T-cell (primary cell): ENCODE measurements around the gene EVI5L. TPM values are rescaled to one million over a fixed set of nuclear protein-coding genes. Genes with fewer than 3 reads are reported as not detected.

ENCODE experiments used
- ATAC-seq, 4 experiments: fragments of 200-7000 bp in 3 of 4; fragments of 150-1000 bp in 1 of 4; cut with Tn5 transposase; replicated peaks in 1 of 4; 1 replicate in 3 of 4; 2 replicates in 1 of 4; pipeline ENCODE4 v1.10.0; 2021; ENCODE audit warnings: moderate library complexity in 3 of 4, mild to moderate bottlenecking in 2 of 4, moderate number of reproducible peaks in 1 of 4
- CTCF ChIA-PET, 2 donors: fragments of 300-600 bp; sonication (Branson Sonifier 250); formaldehyde crosslinking; loops; one replicate each; lab custom pipeline; 2022; ENCODE audit warnings: antibody characterized with exemption in 2 of 2; lab: Charles Lee
- POLR2A ChIA-PET, 2 donors: fragments of 300-600 bp; sonication (Branson Sonifier 250); formaldehyde crosslinking; loops; one replicate each; lab custom pipeline; 2022; ENCODE audit warnings: antibody characterized with exemption in 2 of 2; lab: Charles Lee
- DNase-seq, 35 experiments: peaks; one replicate each; pipeline versions ENCODE4 v3.0.0 to v3.0.0-alpha.2; 2013 to 2023
- H3K27ac ChIP-seq: one replicate; pipeline ENCODE4 v1.5.1; 2013; ENCODE audit warnings: low read length
- H3K27me3 ChIP-seq, 2 experiments: replicated peaks in 1 of 2; 1 replicate in 1 of 2; 2 replicates in 1 of 2; pipeline versions ENCODE4 v1.6.1 to v1.7.0; 2013; ENCODE audit warnings: low read length in 1 of 2, mixed read lengths in 1 of 2; ENCODE audit not compliant: control insufficient read depth in 2 of 2, insufficient read depth in 2 of 2; ENCODE audit errors: extremely low read depth in 1 of 2
- H3K36me3 ChIP-seq, 2 donors: 1 replicate in 1 of 2; 2 replicates in 1 of 2; pipeline versions ENCODE4 v1.6.1 to v1.7.0; 2013; ENCODE audit warnings: low read length in 1 of 2; ENCODE audit not compliant: control insufficient read depth in 2 of 2, insufficient read depth in 1 of 2; ENCODE audit errors: extremely low read depth in 1 of 2
- H3K4me1 ChIP-seq, 2 experiments: 1 replicate in 1 of 2; 2 replicates in 1 of 2; pipeline versions ENCODE4 v1.6.1 to v1.7.0; 2013; ENCODE audit warnings: low read length in 2 of 2, mixed read lengths in 1 of 2; ENCODE audit not compliant: insufficient read depth in 2 of 2, control insufficient read depth in 1 of 2; ENCODE audit errors: extremely low read depth in 1 of 2
- H3K4me3 ChIP-seq, 2 donors: 1 replicate in 1 of 2; 2 replicates in 1 of 2; pipeline versions ENCODE4 v1.5.1 to v1.7.0; 2013; ENCODE audit warnings: mild to moderate bottlenecking in 2 of 2, low read length in 1 of 2, moderate library complexity in 1 of 2; ENCODE audit not compliant: control insufficient read depth in 1 of 2; ENCODE audit errors: extremely low read depth in 1 of 2
- H3K9me3 ChIP-seq: 2 replicates; pipeline ENCODE4 v1.7.0; 2013
- H3K27ac Mint-ChIP-seq, 2 donors: one replicate each; pipeline ENCODE4 v1.8.0; 2020 to 2021; ENCODE audit warnings: mild to moderate bottlenecking in 2 of 2, mixed read lengths in 2 of 2
- H3K27me3 Mint-ChIP-seq, 2 donors: one replicate each; pipeline ENCODE4 v1.8.0; 2021 to 2022; ENCODE audit warnings: mixed read lengths in 2 of 2
- H3K36me3 Mint-ChIP-seq: one replicate; pipeline ENCODE4 v1.8.0; 2021; ENCODE audit warnings: mixed read lengths
- H3K4me1 Mint-ChIP-seq, 3 donors: one replicate each; pipeline ENCODE4 v1.8.0; 2020 to 2022; ENCODE audit warnings: mixed read lengths in 3 of 3, mild to moderate bottlenecking in 1 of 3
- H3K4me3 Mint-ChIP-seq, 3 donors: one replicate each; pipeline ENCODE4 v1.8.0; 2020 to 2022; ENCODE audit warnings: mild to moderate bottlenecking in 3 of 3, mixed read lengths in 3 of 3, moderate library complexity in 3 of 3
- H3K9me3 Mint-ChIP-seq, 3 donors: one replicate each; pipeline ENCODE4 v1.8.0; 2020 to 2022; ENCODE audit warnings: mixed read lengths in 3 of 3
- WGBS: methylation state at CpG from one replicate; pipeline ENCODE4 v1.1.5; 2013; ENCODE audit warnings: missing lambda C conversion rate; ENCODE audit not compliant: insufficient coverage; 5-methylcytosine and 5-hydroxymethylcytosine counted together
- total RNA-seq, 35 experiments: library from RNA in 6 of 35; stranded (reverse) in 6 of 35; fragments of 120-200 nt in 1 of 35; gene quantifications; one replicate each; pipeline versions ENCODE4 v1.2.1 to v1.2.4 and lab custom pipeline; 2013 to 2026

The EVI5L gene
- total RNA-seq, 5 donors from 2014 or later (not counting 1 experiment from before 2014, with no cell fraction given) = 9.6 to 15.1 (median 13.7) TPM

GRCh38 chr19:7840629-7841028, 10.6 kb downstream of the EVI5L start:
- POLR2A ChIA-PET = no interaction called here
- Histone ChIP-seq H3K27me3 (no peaks in the 10 kb centered on the region), H3K9me3 (no peaks in the 10 kb centered on the region), H3K4me3 (no peak overlapping the region), H3K4me1 (no peaks in the 10 kb centered on the region), H3K36me3 (no peaks in the 10 kb centered on the region), H3K27ac (no peak overlapping the region)
- Mint-ChIP-seq H3K27ac (no peak overlapping the region), H3K27me3 (no peaks in the 10 kb centered on the region), H3K4me1 (no peaks in the 10 kb centered on the region), H3K36me3 (no peaks in the 10 kb centered on the region), H3K4me3 (no peak overlapping the region), H3K9me3 (no peaks in the 10 kb centered on the region)
- WGBS = 100% methylated on average over 4 of the region's 8 CpGs
- CTCF ChIA-PET = no interaction called here
- DNase-seq (no peak), ATAC-seq (no peak)

GRCh38 chr19:7841751-7842660, 12.0 kb downstream of the EVI5L start:
- no peaks in the 10 kb centered on the region for H3K4me1 Mint-ChIP-seq
- ATAC-seq (no peak), DNase-seq (no peak)
- H3K9me3 Mint-ChIP-seq = no peaks in the 10 kb centered on the region
- no peak overlapping the region for H3K4me3 ChIP-seq
- ChIA-PET CTCF (no interaction called here), POLR2A (no interaction called here)
- no peaks in the 10 kb centered on the region for H3K27me3 ChIP-seq
- no peaks in the 10 kb centered on the region for H3K27me3 Mint-ChIP-seq
- 100% methylated on average over 7 of the region's 11 CpGs for WGBS
- H3K27ac Mint-ChIP-seq = no peak overlapping the region
- no peaks in the 10 kb centered on the region for H3K9me3 ChIP-seq
- no peaks in the 10 kb centered on the region for H3K36me3 Mint-ChIP-seq
- H3K4me3 Mint-ChIP-seq = no peak overlapping the region
- no peaks in the 10 kb centered on the region for H3K36me3 ChIP-seq
- no peak overlapping the region for H3K27ac ChIP-seq
- H3K4me1 ChIP-seq = no peaks in the 10 kb centered on the region

- WGBS = 99% methylated on average over 12 of the region's 12 CpGs
- Mint-ChIP-seq H3K9me3 (no peaks in the 10 kb centered on the region), H3K27ac (no peak overlapping the region), H3K4me3 (no peak overlapping the region), H3K36me3 (no peaks in the 10 kb centered on the region), H3K4me1 (no peaks in the 10 kb centered on the region), H3K27me3 (no peaks in the 10 kb centered on the region)
- ChIA-PET POLR2A (no interaction called here), CTCF (no interaction called here)
- H3K4me1 ChIP-seq = no peaks in the 10 kb centered on the region
- ATAC-seq (no peak), DNase-seq (no peak)
- H3K27ac ChIP-seq = no peak overlapping the region
- no peaks in the 10 kb centered on the region for H3K36me3 ChIP-seq
- H3K27me3 ChIP-seq = no peaks in the 10 kb centered on the region
- no peak overlapping the region for H3K4me3 ChIP-seq
- H3K9me3 ChIP-seq = no peaks in the 10 kb centered on the region
Measured at GRCh38 chr19:7842661-7843294, 12.8 kb downstream of the EVI5L start.

GRCh38 chr19:7843521-7843920, 13.5 kb downstream of the EVI5L start:
- H3K9me3 Mint-ChIP-seq = no peaks in the 10 kb centered on the region
- ChIA-PET CTCF (no interaction called here), POLR2A (interaction anchor here in 1 of 2 donors (0.9 kb wide), 1 partner anchor 565 kb away, joined by 3 read pairs; no protein-coding TSS in a partner anchor)
- no peaks in the 10 kb centered on the region for H3K36me3 Mint-ChIP-seq
- 100% methylated on average over 3 of the region's 6 CpGs for WGBS
- Histone ChIP-seq H3K36me3 (no peaks in the 10 kb centered on the region), H3K27me3 (no peaks in the 10 kb centered on the region), H3K9me3 (no peaks in the 10 kb centered on the region), H3K4me3 (no peak overlapping the region), H3K4me1 (no peaks in the 10 kb centered on the region), H3K27ac (no peak overlapping the region)
- no peaks in the 10 kb centered on the region for H3K4me1 Mint-ChIP-seq
- H3K4me3 Mint-ChIP-seq = no peak overlapping the region
- no peaks in the 10 kb centered on the region for H3K27me3 Mint-ChIP-seq
- ATAC-seq (no peak), DNase-seq (no peak)
- no peak overlapping the region for H3K27ac Mint-ChIP-seq

- H3K27ac ChIP-seq = no peak overlapping the region
- Mint-ChIP-seq H3K36me3 (no peaks in the 10 kb centered on the region), H3K4me1 (no peaks in the 10 kb centered on the region), H3K27me3 (no peaks in the 10 kb centered on the region), H3K4me3 (no peak overlapping the region), H3K9me3 (no peaks in the 10 kb centered on the region), H3K27ac (no peak overlapping the region)
- CTCF ChIA-PET = interaction anchor here in 1 of 2 donors (0.6 kb wide), 1 partner anchor 514 kb away, joined by 4 read pairs; no protein-coding TSS in a partner anchor
- H3K36me3 ChIP-seq = no peaks in the 10 kb centered on the region
- no peaks in the 10 kb centered on the region for H3K4me1 ChIP-seq
- H3K4me3 ChIP-seq = no peak overlapping the region
- no peak for DNase-seq
- POLR2A ChIA-PET = interaction anchor here in 1 of 2 donors (0.9 kb wide), 1 partner anchor 566 kb away, joined by 3 read pairs; no protein-coding TSS in a partner anchor
- WGBS = 95% methylated on average over 4 of the region's 5 CpGs
- no peak for ATAC-seq
- no peaks in the 10 kb centered on the region for H3K27me3 ChIP-seq
- no peaks in the 10 kb centered on the region for H3K9me3 ChIP-seq
Measured at GRCh38 chr19:7844405-7844804, 14.4 kb downstream of the EVI5L start.

GRCh38 chr19:7844951-7845350, 14.9 kb downstream of the EVI5L start:
- ATAC-seq = no peak
- Histone ChIP-seq H3K27ac (no peak overlapping the region), H3K36me3 (no peaks in the 10 kb centered on the region), H3K27me3 (no peaks in the 10 kb centered on the region), H3K4me3 (no peak overlapping the region), H3K4me1 (no peaks in the 10 kb centered on the region), H3K9me3 (no peaks in the 10 kb centered on the region)
- WGBS = 100% methylated on average over 3 of the region's 10 CpGs
- Mint-ChIP-seq H3K36me3 (no peaks in the 10 kb centered on the region), H3K27me3 (no peaks in the 10 kb centered on the region), H3K4me3 (no peak overlapping the region), H3K27ac (no peak overlapping the region), H3K9me3 (no peaks in the 10 kb centered on the region), H3K4me1 (no peaks in the 10 kb centered on the region)
- CTCF ChIA-PET = no interaction called here
- POLR2A ChIA-PET = no interaction called here
- DNase-seq = no peak
